Muscle layer of colon (tissue), 2 donors: ENCODE results near the gene HS6ST3.

Experiments
- H3K27ac ChIP-seq: one replicate; pipeline ENCODE4 v1.7.0; 2013; ENCODE audit warnings: low read depth, mild to moderate bottlenecking, low read length, moderate library complexity
- H3K27me3 ChIP-seq, 2 donors: one replicate each; pipeline ENCODE4 v1.7.0; 2013; ENCODE audit warnings: low read length in 2 of 2, mild to moderate bottlenecking in 2 of 2; ENCODE audit not compliant: insufficient read depth in 2 of 2, control insufficient read depth in 1 of 2
- H3K36me3 ChIP-seq: one replicate; pipeline ENCODE4 v1.7.0; 2013; ENCODE audit warnings: mild to moderate bottlenecking, low read length; ENCODE audit not compliant: insufficient read depth
- H3K4me1 ChIP-seq: one replicate; pipeline ENCODE4 v1.7.0; 2013; ENCODE audit warnings: mild to moderate bottlenecking, low read length; ENCODE audit not compliant: insufficient read depth
- H3K4me3 ChIP-seq, 2 donors: one replicate each; pipeline ENCODE4 v1.7.0; 2013; ENCODE audit warnings: low read length in 2 of 2, low read depth in 1 of 2, mild to moderate bottlenecking in 1 of 2, moderate library complexity in 1 of 2
- H3K9ac ChIP-seq: one replicate; pipeline ENCODE4 v1.7.0; 2013; ENCODE audit warnings: low read length
- H3K9me3 ChIP-seq: one replicate; pipeline ENCODE4 v1.7.0; 2013; ENCODE audit warnings: mild to moderate bottlenecking, low read length
- donor health status: abdominal sarcoma.
- donor health status: Adenocarcinoma of cecum.

The HS6ST3 gene

DNA sequence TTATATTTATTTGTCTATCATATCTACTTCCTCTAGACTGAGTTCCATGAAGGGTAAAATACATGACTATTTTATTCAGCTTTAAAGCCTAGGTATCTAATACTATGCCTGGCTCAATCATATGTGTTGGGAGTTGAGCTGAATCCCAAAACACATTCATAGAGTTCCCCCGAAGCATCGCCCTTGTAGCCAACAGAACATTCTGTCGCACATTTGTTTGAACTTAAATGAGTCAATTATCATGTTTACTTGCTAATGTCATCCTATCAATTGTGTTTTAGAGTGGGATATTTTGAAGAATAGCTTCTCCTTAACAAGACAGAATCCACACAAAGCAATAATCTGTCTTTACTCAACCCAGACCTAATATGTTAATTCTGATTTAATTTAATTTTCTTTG, 252.4 kb downstream of the HS6ST3 start:
- no peaks in the 10 kb centered on the region for H3K9me3 ChIP-seq
- H3K27me3 ChIP-seq, result no peaks in the 10 kb centered on the region
- no peak overlapping the region for H3K27ac ChIP-seq
- H3K4me1 ChIP-seq, result no peaks in the 10 kb centered on the region
- H3K36me3 ChIP-seq, result no peaks in the 10 kb centered on the region
- no peak overlapping the region for H3K9ac ChIP-seq
- H3K4me3 ChIP-seq, result no peak overlapping the region

DNA sequence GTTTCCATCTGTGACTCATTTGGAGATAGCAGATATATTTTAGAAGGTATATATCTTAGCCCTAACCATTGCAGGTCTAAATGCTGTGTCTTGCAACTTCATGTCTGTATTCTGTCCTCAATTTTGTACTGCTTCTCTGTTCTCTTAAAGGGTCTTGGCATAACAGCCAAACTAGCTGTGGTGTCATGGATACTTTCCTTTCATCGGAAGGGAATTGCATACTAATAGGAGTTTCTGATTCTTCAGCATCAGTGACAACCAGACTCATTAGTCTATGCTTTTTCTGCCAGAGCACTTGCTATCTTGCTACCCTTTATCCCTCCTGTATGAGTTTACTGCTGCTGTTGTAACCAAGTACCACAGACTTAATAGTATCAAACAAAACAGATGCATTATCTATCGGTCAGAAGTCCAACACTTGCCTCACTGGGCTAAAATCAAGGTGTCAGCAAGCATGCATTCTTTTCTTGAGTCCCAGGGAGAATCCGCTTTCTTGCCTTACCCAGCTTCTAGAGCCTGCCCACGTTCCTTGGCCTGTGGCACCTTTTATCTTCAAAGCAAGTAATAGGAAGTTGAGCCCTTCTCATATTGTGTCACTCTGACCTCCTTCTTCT, 253.1 kb downstream of the HS6ST3 start:
- Histone ChIP-seq H3K9me3 (no peaks in the 10 kb centered on the region), H3K4me3 (no peak overlapping the region), H3K9ac (no peak overlapping the region), H3K27ac (no peak overlapping the region), H3K36me3 (no peaks in the 10 kb centered on the region), H3K4me1 (no peaks in the 10 kb centered on the region), H3K27me3 (no peaks in the 10 kb centered on the region)

DNA sequence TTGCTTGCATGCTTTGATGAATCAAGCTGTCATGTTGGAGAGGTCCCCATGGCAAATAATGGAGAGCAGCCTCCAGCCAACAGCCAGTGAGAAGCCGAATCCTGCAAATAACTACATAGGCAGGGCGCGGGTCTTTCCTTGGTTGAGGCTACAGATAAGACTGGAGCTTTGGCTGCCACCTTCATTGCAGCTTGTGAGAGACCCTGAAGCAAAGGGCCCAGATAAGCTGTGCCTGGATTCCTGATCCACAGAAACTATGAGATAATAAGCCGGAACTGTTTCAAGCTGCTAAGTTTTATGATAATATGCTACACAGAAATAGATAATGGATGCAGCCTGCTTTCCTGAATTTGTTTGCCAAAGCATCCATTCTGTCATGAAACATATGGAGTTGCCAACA, 257.0 kb downstream of the HS6ST3 start:
- Histone ChIP-seq H3K27me3 (no peaks in the 10 kb centered on the region), H3K27ac (no peak overlapping the region), H3K9me3 (no peaks in the 10 kb centered on the region)

DNA sequence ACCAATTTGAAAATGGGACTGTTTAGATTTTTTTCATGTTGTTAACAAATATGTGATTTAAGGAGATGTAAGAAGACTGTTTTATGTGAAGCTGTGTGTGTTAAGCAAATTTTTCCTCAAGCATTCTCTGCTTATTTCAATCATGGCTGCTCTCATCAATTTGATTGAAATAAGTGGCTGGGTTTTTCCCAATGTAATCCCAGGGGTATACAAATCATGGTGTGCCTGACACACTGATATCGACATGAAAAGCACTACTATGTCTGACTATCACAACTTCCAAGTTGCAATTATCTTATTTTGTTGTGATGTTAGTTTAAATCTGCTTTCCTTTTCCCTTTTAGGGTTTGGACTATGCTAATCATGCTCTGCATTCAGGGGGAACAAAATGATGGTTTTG, 283.7 kb downstream of the HS6ST3 start:
- H3K9ac ChIP-seq, result no peak overlapping the region

More for the DNA sequence above, 257.0 kb downstream of the HS6ST3 start:
- H3K9ac ChIP-seq, result no peak overlapping the region
- no peak overlapping the region for H3K4me3 ChIP-seq
- no peaks in the 10 kb centered on the region for H3K36me3 ChIP-seq
- no peaks in the 10 kb centered on the region for H3K4me1 ChIP-seq

DNA sequence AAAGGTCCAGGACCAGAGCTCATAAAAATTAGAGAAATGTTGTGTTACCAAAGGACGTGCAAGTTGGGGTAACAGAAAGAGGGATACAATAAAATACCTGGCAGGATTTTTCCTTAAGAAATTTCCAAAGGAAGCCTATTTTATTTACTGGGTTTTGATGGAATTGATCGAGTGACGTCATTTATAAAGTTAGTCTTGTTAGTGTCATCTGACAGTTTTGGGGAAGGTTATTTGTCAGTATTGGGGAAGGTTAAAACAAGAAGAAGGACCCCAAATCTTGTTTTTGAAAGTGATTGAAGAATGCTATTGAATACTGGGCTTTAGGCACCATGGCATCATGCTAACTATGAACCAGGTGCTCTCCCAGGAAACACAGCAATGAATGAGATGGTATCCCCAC, 287.9 kb downstream of the HS6ST3 start:
- Histone ChIP-seq H3K27me3 (no peaks in the 10 kb centered on the region), H3K9me3 (no peaks in the 10 kb centered on the region), H3K36me3 (no peaks in the 10 kb centered on the region), H3K4me1 (no peaks in the 10 kb centered on the region), H3K27ac (no peak overlapping the region), H3K9ac (no peak overlapping the region), H3K4me3 (no peak overlapping the region)

More for the DNA sequence above, 283.7 kb downstream of the HS6ST3 start:
- Histone ChIP-seq H3K27ac (no peak overlapping the region), H3K9me3 (no peaks in the 10 kb centered on the region), H3K4me3 (no peak overlapping the region), H3K4me1 (no peaks in the 10 kb centered on the region), H3K27me3 (no peaks in the 10 kb centered on the region), H3K36me3 (no peaks in the 10 kb centered on the region)

DNA sequence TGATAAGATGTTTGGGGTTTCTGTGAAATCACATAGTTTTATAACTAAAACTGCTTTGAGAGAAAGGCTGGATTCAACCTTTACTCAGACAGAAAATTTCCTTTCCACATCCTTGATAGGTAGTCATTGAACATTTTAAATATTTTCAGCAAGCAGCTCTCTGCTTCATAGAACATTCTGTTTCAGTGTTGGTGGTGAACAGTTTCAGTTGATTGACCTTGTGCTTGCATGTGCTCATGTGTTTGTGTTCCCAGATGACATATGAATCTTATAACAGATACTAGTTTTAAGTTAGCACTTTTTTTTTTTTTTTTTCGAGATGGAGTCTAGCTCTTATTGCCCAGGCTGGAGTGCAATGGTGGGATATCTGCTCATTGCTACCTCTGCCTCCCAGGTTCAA, 290.1 kb downstream of the HS6ST3 start:
- no peaks in the 10 kb centered on the region for H3K27me3 ChIP-seq
- no peaks in the 10 kb centered on the region for H3K36me3 ChIP-seq
- no peak overlapping the region for H3K4me3 ChIP-seq
- no peak overlapping the region for H3K9ac ChIP-seq
- no peaks in the 10 kb centered on the region for H3K4me1 ChIP-seq
- no peaks in the 10 kb centered on the region for H3K9me3 ChIP-seq
- H3K27ac ChIP-seq, result no peak overlapping the region

DNA sequence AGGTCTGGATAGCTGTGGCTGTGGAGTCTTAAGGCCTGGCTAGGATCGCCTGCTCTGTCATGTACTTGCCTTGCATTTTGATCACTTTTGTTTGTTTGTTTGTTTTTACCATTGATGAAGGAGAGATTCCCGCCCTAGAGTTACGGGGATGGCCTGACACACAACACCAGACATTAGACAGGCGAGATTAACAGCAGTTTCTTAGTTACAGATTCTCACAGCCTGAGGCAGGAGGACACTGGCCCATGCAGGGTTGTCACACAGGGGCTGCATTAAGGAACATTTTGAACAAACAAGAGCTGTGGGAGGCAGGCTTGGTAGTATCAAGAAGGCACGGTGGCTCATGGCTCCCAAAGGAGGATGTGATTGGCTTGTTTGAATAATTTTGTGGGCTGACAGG, 291.8 kb downstream of the HS6ST3 start:
- Histone ChIP-seq H3K27me3 (no peaks in the 10 kb centered on the region), H3K9me3 (no peaks in the 10 kb centered on the region), H3K4me3 (no peak overlapping the region), H3K4me1 (no peaks in the 10 kb centered on the region), H3K27ac (no peak overlapping the region), H3K36me3 (no peaks in the 10 kb centered on the region), H3K9ac (no peak overlapping the region)

DNA sequence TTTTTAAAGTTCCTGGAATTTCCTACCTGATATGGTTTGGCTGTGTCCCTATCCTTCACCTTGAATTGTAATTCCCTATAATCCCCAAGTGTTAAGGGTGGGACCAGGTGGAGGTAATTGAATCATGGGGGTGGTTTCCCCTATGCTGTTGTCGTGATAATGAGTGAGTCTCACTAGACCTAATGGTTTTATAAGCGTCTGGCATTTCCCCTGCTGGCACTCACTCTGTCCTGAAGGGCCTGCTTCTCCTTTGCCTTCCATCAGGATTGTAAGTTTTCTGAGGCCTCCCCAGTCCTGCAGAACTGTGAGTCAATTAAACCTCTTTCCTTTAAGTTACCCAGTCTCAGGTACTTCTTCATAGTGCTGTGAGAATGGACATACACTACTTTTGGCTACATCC, 298.7 kb downstream of the HS6ST3 start:
- H3K9ac ChIP-seq, result no peak overlapping the region
- no peak overlapping the region for H3K4me3 ChIP-seq
- no peaks in the 10 kb centered on the region for H3K4me1 ChIP-seq
- no peaks in the 10 kb centered on the region for H3K9me3 ChIP-seq
- H3K36me3 ChIP-seq, result no peaks in the 10 kb centered on the region
- H3K27ac ChIP-seq, result no peak overlapping the region
- H3K27me3 ChIP-seq, result no peaks in the 10 kb centered on the region

DNA sequence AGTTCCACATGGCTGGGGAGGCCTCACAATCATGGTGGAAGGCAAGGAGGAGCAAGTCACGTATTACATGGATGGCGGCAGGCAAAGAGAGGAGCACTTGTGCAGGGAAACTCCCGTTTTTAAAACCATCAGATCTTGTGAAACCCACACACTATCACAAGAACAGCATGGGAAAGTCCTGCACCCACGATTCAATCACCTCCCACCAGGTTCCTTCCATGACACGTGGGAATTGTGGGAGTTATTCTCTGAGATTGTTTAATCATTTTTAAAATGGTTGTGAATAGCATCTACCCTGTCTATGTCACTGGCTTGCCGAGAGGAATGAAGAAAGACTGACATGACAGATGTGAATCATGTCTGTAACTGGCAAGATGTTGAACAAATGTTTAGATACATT, 301.7 kb downstream of the HS6ST3 start:
- Histone ChIP-seq H3K4me3 (no peak overlapping the region), H3K4me1 (no peaks in the 10 kb centered on the region), H3K9ac (no peak overlapping the region), H3K9me3 (no peaks in the 10 kb centered on the region), H3K27ac (no peak overlapping the region), H3K36me3 (no peaks in the 10 kb centered on the region), H3K27me3 (no peaks in the 10 kb centered on the region)

DNA sequence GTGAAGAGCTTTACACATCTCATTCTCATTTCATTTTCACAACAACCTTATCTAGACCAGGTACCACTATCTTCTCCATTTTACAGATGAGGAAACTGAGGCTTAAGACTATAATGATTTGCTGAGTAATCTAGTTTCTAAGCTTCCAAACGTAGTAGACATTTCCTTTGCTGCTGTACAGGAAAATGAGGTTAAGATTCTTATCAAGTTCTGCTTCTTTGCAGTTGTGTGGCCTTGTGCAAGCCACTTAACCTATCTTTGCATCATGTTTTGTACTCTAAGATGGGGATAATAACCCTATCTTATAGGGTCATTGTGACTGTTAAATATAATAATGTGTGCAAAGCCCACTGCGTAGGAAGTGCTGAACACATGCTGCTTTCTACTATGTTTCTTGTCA, 307.9 kb downstream of the HS6ST3 start:
- Histone ChIP-seq H3K4me3 (no peak overlapping the region), H3K9ac (no peak overlapping the region), H3K36me3 (no peaks in the 10 kb centered on the region), H3K27me3 (no peaks in the 10 kb centered on the region), H3K27ac (no peak overlapping the region), H3K4me1 (no peaks in the 10 kb centered on the region), H3K9me3 (no peaks in the 10 kb centered on the region)

DNA sequence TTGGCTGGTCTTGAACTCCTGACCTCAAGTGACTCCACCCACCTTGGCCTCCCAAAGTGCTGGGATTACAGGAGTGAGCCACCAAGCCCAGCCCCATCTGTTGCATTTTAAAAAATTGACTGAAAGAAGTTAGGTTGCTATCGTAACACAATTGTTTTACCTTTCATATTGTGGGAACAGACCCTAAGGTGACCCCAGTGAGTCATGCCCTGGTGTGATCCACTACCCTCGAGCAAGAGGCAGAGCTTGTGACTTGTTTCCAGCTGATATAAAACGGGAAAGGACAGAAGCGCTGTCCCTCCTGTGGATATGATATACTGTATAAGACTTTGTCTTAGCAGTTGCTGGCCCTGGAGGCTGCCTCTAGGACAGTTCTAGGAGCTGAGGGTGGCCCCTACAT, 308.6 kb downstream of the HS6ST3 start:
- H3K27me3 ChIP-seq, result no peaks in the 10 kb centered on the region
- no peak overlapping the region for H3K4me3 ChIP-seq
- H3K27ac ChIP-seq, result no peak overlapping the region
- H3K9ac ChIP-seq, result no peak overlapping the region
- H3K36me3 ChIP-seq, result no peaks in the 10 kb centered on the region
- no peaks in the 10 kb centered on the region for H3K9me3 ChIP-seq
- H3K4me1 ChIP-seq, result no peaks in the 10 kb centered on the region

DNA sequence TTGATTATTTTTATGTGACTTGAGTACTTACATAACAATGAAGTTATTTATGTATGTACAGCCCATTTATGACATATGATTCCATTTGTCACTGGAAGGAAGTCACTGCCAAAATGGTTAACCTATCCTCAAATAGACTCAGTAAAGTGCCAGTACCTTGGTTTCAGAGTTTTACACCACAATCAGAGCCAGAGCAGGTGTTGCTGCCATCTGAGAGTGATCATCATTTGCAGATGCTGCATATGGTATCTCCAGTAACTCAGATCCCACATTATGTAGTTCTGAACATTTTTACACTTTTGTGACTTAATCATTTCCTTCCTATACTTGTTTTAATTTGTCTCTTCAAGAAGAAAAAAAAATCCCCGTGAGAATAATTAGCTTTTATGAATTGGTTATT, 313.3 kb downstream of the HS6ST3 start:
- Histone ChIP-seq H3K9me3 (no peaks in the 10 kb centered on the region), H3K27me3 (no peaks in the 10 kb centered on the region), H3K36me3 (no peaks in the 10 kb centered on the region), H3K9ac (no peak overlapping the region), H3K4me1 (no peaks in the 10 kb centered on the region), H3K4me3 (no peak overlapping the region), H3K27ac (no peak overlapping the region)
